Ishikawa (cell line): Measurements from ENCODE around the gene CENPT.

Experiments
- CEBPB ChIP-seq: IDR thresholded peaks from 2 replicates; pipeline ENCODE4 v1.6.1; 2012
- CREB1 ChIP-seq: IDR thresholded peaks from 2 replicates; pipeline ENCODE4 v1.6.1; 2012; ENCODE audit warnings: low read depth
- EGR1 ChIP-seq: IDR thresholded peaks from 2 replicates; pipeline ENCODE4 v1.6.1; 2012
- EP300 ChIP-seq: IDR thresholded peaks from 2 replicates; pipeline ENCODE4 v1.6.1; 2012; ENCODE audit warnings: borderline replicate concordance
- FOXM1 ChIP-seq: IDR thresholded peaks from 2 replicates; pipeline ENCODE4 v1.6.1; 2012; ENCODE audit warnings: low read depth, borderline replicate concordance
- MAX ChIP-seq: IDR thresholded peaks from 2 replicates; pipeline ENCODE4 v1.6.1; 2012
- RAD21 ChIP-seq: IDR thresholded peaks from 2 replicates; pipeline ENCODE4 v1.6.1; 2012; ENCODE audit warnings: low read depth
- REST ChIP-seq: IDR thresholded peaks from 2 replicates; pipeline ENCODE4 v1.6.1; 2012; ENCODE audit warnings: low read depth, mild to moderate bottlenecking
- TAF1 ChIP-seq: IDR thresholded peaks from 2 replicates; pipeline ENCODE4 v1.6.1; 2012; ENCODE audit warnings: low read depth, mild to moderate bottlenecking
- TCF12 ChIP-seq: IDR thresholded peaks from 2 replicates; pipeline ENCODE4 v1.6.1; 2012; ENCODE audit warnings: low read depth
- TEAD4 ChIP-seq: IDR thresholded peaks from 2 replicates; pipeline ENCODE4 v1.6.1; 2012
- USF1 ChIP-seq: IDR thresholded peaks from 2 replicates; pipeline ENCODE4 v1.6.1; 2012
- YY1 ChIP-seq: IDR thresholded peaks from 2 replicates; pipeline ENCODE4 v1.6.1; 2012; ENCODE audit warnings: low read depth
- ZBTB7A ChIP-seq: IDR thresholded peaks from 2 replicates; pipeline ENCODE4 v1.6.1; 2012; ENCODE audit warnings: low read depth

GRCh38 chr16:67780847-67781564 lies 66.5 kb downstream of the CENPT start:
- no peak for TF ChIP-seq YY1
- TF ChIP-seq FOXM1: no peak
- no peak for TF ChIP-seq CREB1
- no peak for TF ChIP-seq EP300
- no peak for TF ChIP-seq TEAD4
- no peak for TF ChIP-seq CEBPB
- TF ChIP-seq RAD21: no peak
- no peak for TF ChIP-seq USF1
- no peak for TF ChIP-seq TCF12
- no peak for TF ChIP-seq TAF1
- no peak for TF ChIP-seq REST
- no peak for TF ChIP-seq EGR1
- TF ChIP-seq MAX: no peak
- no peak for TF ChIP-seq ZBTB7A
